DLD1 (cell line): ENCODE data around the gene HCRT.
"Not testable (repeated sequence)": the region's sequence is repeated elsewhere in the genome, so short reads cannot be mapped to it uniquely, and the experiment has no call there.

Source experiments
- in situ Hi-C: cut with HindIII; loops from 2 replicates; pipeline ENCODE4 v1.10.0; 2017; ENCODE audit warnings: low sequenced_read_pairs

HCRT gene

DNA sequence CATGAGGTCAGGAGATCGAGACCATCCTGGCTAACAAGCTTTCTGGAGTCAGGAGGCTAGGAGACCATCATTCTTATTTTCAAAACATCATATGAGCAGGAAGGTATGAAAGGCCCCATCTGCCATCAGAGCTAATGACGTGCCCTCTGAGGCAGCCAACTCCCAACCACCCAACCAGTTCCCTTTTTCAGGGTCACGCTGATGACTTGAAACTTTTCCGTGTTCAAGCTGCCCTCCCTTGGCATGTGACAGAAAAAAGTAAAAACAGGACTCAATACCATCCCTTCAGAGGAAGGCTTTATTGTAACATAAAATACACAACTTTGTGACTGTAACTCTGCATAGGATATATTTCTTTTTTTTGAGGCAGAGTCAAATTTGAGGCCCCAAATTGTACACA lies 13.6 kb upstream of the HCRT start:
- in situ Hi-C loops = no loop called here

DNA sequence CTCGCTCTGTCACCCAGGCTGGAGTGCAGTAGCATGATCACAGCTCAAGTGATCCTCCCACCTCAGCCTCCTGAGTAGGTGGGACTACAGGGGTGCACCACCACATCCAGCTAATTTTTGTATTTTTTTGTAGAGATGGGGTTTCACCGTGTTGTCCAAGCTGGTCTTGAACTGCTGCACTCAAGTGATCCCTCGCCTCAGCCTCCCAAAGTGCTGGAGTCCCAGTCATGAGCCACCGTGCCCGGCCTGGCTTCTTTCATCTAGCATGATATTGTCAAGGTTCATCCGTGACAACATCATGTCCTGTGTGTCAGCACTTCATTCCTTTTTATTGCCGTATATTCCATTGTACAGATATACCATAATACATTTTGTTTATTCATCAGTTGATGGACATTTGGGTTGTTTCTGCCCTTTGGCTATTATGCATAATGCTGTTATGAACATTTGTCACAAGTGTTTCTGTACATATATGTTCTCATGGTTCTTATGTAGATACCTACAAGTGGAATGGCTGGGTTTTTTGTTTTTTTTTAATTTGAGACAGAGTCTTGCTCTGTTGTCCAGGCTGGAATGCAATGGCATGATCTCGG lies 12.4 kb upstream of the HCRT start:
- in situ Hi-C loops = no loop called here

DNA sequence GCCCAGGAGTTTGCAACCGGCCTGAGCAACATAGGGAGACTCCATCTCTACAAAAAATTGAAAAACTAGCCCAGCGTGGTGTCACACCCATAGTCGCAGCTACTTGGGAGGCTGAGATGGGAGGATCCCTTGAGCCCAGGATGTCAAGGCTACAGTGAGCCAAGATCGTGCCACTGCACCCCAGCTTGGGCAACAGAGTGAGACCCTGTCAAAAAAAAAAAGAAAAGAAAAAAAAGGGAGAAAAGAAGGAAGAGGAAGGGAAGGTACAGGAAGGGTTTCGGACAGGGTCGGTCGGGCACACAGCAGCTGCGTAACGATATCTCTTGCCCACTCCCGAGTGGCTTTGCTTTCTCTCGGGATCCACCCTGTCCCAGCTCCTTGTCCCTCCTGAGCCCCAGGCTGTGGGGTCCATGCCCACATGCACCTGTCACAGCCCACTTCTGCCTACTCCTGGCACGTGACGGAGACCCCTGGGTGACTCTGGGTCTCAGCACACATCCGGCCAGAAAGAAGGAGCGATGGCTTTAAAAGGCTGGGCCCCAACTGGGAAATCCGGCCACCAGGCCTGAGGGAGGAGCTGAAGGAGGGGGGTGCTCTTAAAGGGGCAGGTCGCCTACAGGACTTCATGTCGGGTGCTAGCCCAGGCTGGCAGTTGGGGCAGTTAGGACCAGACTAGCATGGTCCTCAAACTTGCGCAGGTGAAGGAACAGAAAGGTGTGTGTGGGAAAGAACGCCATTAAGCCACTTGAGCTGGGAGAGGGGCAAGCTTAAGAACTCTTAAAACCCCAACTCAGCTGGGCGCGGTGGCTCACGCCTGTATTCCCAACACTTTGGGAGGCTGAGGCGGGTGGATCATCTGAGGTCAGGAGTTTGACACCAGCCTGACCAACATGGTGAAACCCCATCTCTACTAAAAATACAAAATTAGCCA lies 9.0 kb upstream of the HCRT start, which contains the start of gene GHDC:
Gene GHDC (minus strand): TSS at position 526 of the 931 bp plus-strand sequence. CDS start 913 bp downstream, outside the sequence.
- in situ Hi-C loops = no loop called here

DNA sequence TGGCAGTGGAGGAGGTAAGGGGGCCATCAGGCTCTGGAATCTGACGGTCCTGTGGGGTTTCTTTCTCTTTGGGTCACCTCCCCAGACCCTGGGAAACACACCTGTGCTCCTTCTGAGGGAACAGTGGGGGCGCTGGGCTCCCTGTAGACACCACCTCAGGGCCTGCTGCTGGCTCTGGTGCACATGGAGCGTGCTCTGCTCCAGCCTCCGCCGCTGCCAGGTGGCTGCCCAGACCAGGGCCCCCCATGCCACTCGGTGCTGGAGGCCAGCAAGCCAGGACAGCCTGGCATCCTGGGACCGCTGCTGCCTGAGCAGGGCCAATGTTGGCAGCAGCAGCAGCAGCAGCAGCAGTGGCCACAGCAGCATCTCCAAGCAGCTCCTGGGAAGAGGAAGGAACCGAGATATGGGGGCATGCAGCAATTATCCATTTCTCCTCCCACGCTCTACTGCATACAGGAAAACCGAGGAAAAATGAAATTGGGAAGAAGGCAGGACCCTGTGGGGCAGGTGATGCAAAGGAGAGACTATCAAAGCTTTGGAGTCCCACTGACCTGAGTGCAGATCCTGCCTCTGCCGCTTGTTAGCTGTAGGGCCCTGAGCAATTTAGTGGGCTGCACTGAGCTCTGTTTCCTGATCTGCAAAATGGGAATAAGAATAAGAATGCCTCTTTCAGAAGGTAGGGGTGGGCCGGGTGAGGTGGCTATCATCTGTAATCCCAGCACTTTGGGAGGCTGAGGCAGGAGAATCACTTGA lies 8.1 kb upstream of the HCRT start:
- in situ Hi-C loops = no loop called here

DNA sequence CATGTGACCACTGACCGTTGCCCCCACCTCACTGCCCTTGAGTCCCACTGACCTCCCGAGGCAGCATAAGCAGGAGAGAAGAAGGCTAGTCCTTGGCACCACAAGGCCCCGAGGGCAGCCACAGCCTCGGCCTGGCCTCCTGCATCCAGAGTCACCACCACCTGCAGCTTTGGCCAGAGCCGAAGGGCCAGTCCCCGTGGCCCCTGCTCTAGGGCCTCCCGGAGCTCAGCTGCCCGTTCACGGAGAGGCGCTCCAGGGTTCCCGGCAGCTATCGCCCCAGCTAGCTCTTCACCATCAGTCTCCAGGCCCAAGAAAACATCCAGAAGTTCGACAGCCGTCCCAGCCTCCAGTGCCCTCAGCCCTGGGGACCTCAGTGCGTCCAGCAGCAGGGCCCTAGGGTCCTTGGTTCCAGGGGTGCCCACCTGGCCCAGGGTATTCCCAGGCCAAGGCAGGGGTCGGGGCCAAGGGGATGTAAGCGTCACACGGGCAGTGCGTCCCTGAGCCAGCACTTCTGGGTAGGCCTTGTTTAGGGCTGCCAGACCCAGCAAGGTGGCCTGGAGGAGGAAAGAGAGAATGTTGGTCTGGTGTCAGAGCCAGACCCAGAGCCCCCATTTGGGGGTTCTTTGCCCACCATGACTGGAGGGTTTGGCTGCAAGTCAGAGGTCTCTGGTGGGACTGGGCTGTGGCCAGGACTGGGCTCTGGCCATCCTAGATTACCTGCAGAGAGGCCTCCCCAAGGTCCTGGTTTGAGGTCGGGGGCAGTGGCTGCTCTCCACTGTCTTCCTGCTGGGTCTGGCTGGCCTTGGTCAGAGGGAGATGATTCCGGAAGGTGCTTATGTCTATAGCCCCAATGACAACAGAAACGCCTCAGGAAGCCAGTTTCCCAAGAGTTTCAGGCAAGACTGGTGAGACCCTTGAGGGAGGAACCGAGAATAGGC lies 7.2 kb upstream of the HCRT start:
- in situ Hi-C loops = no loop called here

DNA sequence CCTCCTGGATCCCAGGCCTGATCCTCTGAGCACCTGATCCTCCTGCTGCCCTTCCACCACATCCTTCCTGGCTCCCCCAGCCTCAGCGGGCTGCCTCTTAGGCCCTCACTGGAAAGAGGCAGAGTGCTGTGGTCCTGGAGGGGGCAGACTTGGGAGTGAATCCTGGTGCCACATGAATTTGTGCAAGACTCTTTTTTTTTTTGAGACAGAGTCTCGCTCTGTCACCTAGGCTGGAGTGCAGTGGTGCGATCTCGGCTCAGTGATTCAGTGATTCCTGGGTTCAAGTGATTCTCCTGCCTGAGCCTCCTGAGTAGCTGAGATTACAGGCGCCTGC lies 6.0 kb upstream of the HCRT start:
- in situ Hi-C loops = no loop called here

DNA sequence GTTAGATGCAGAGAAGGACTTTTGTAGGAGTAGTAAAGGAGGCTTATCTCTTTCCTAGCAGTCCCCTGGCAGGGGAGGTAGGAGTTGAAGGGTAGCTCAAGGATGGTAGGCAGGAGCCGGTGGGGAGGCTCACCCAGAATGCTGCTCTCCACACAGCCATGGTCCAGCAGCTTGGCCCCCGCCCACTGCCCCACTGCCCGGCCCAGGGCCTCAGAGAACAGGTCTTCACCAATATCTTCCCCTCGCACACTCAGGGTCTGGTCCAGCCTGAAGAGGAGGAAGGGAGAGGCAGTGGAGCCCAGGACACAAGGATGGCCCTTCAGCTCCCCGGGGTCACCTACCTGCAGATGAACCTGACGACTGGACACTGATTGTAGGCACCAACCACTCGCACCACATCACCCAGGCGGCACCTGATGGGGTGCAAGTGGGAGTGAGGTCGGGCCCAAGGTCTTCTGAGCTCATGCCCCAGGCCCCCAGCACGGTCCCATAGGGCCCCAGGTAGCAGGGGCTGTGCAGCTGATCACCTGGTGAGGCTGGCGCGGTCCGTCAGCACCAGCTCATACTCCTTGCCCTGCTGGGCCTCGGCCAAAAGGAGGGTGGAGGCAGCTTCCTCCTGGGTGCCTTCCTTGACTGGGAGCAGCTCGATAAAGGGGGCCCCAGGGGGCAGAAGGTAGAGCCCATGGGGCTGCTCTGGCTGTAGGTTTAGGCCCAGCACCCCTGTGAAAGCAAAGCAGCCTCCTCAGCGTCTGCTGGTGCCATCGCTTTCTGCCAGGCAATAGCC lies 5.4 kb upstream of the HCRT start:
- in situ Hi-C loops = no loop called here

DNA sequence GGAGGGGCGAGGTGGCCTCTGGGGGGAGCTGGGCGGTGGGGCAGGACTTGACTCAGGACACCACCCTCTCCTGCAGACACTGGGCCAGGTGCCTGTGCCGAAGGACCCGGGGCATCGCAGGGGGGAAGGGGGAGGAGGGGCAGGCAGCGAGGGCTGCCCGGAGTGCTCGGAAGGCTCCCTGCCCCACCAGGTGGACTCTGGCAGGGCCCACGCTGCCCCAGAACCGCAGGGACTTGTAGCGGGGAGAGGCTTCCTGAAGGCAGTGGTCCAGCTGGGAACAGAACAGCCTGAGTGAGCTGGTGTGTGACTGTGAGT lies 4.4 kb upstream of the HCRT start:
- in situ Hi-C loops = no loop called here

DNA sequence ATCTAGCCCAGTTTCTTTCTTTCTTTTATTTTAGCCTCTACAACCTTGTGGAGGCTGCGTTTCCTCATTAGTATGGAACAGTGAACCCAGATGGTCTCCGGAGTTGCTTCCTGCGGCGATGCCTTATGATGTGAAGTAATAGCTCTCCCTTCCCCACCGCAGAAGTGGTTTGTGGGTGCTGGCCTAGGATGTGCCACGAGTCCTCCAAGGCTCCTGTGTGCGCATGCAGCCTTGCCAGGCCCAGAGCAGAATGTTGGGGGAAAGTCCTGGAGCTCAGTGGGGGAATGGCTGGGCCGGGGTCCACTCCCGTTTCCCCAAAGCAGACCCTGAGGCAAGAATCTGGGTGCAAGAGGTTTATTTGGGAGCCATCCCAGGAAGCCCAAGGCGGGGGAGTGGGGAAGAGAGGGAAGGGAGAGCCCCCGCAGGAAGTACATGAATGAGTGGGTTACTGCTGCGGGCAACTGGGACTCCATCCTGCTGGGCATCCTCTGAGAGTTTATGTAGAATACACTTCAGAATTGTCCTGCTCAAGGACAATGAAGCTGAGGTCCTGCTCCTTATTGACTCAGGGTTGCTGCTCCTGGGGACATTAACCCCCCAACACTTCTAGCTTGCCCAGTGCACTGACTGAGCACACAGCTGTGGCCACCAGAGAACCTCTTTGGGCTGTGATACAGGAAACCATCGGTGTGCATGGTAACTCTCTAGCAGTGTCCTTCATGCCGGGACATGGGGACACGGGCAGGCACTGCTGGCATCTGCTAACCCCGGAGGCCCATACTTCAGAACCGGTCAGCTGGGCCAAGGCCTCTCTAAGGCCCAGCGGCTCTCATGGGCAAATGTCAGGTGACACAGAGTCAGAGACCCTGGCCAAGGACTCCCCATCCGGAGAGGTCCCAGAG lies 3.7 kb upstream of the HCRT start:
- in situ Hi-C loops = no loop called here

DNA sequence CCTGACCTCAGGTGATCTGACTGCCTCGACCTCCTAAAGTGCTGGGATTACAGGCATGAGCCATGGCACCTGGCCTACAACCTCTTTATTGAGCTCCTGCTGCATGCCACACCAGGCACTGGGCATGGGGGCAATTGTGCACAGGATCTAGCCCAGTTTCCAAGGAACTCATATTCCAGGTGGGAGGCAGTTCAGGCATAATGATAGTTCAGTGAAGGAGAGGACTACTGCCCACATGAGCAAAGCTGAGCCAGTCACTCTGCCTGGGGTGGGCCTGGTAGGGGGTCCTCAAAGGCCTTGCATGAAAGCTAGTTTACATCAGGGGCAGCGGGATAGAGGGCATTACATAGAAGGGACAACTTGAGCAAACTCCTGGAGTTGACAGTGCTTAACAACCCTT lies 2.6 kb upstream of the HCRT start:
- in situ Hi-C loops = no loop called here

DNA sequence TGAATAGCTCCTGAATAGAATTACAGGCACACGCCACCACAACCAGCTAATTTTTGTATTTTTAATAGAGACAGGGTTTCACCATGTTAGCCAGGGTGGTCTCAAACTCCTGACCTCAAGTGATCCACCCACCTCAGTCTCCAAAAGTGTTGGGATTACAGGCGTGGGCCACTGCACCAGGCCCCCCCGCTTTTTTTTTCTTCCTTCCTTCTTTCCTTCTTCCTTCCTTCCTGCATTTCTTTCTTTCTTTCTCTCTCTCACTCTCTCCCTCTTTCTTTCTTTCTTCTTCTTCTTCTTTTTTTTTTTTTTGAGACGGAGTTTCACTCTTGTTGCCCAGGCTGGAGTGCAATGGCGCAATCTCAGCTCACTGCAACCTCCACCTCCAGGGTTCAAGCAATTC lies 939 bp upstream of the HCRT start:
- in situ Hi-C loops = not testable (repeated sequence)

DNA sequence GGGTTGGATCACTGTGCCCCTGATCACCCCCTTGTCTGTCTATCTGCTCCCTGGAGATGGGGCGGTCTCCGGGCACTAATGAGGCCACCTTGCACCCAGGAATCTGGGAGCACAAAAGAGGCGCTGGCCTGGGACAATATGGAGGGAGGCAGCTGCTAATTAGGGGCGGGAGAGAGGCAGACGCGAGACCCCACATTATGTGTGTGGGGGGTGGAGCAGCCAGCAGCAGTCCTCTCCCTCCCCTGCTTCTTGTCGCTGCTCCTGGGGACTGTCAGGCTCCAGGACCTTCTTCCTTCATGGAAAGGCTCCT lies 324 bp upstream of the HCRT start:
- in situ Hi-C loops = no loop called here

DNA sequence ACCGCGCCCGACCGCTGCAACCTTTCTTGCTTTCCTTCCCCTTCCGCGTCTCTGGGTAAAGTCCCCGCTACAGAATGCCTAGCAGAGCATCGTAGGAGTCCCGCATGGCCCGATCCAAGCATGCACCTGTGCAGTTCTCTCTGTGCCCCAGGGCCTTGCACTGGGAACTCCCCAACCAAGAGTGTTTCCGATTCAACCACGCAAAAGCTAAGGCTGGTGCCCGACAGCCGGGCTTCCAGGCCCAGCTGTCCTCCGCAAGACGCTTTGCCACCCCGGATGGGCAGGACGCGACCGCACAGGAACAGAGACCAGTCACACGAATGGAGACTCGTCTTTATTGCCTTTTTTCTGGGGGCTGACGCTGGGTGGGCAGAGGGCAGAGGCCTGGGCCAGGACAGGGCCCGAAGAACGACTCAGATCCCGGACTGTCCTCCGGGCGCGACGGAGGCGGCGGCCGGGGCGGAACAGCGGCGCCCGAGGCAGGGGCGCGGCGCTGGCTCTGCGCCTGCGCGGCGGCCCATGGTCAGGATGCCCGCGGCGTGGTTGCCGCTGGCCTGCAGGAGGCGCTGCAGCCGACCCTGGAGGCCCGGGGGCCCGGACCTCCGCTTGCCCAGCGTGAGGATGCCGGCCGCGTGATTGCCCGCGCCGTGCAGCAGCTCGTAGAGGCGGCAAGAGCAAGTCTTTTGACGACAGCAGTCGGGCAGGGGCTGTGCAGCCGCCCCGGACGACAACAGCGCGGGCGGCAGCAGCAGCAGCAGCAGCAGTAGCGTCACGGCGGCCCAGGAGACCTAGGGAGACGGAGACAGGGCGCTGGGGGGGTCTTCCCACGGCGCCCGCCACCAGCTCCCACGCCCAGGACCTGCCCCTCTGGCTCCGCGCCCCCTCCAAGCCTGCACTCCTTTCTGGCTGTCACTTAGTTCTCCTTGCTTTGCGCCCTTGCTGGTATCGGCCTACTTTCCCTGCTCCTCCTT lies 1.2 kb downstream of the HCRT start:
- in situ Hi-C loops = no loop called here

DNA sequence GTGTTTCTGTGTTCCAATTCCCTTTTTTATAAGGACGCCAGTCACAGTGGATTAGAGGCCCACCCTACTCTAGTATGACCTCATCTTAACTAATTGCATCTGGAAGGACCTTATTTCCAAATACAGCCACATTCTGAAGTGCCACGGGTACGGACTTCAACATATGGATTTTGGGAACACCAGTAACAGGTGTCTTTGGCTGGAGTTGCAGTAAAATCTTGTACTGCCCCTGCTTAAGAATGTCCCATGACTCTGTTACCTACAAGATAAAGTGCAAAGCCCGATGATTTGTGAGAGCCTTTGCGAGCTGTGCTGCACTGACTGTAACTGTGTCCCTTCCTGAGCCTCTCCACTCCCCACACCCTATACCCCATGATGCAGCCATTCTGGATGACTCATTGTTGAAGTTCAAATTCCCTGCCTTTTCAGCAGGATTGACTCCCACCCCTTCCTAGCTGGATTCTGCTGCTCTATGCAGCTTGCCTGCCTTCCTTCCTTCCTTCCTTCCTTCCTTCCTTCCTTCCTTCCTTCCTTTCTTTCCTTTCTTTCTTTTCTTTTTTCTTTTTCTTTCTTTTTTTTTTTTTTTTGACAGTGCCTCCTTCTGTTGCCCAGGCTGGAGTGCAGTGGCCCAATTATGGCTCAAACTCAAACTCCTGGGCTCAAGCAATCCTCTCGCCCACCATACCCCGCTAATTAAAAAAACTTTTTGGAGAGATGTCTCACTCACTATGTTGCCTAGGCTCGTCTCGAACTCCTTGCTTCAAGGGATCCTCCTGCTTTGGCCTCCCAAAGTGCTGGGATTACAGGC lies 2.1 kb downstream of the HCRT start:
- in situ Hi-C loops = no loop called here

DNA sequence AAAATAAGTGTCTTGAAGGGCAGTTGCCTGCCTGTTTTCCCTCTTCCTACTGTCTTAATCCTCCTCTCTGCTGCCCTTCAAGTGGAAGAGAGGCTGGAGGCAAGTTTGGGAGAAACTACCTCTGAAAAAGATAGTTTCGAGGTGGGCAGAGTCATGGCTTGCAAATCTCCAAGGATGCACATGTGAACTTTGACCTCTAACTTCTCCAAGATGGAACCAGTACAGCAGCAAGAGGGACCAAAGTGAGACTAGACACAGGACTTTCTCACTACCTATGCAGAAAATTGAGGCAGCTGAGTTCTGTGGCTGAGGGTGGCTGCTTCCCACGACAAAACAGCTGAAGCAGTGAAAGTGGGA lies 3.4 kb downstream of the HCRT start:
- in situ Hi-C loops = no loop called here

DNA sequence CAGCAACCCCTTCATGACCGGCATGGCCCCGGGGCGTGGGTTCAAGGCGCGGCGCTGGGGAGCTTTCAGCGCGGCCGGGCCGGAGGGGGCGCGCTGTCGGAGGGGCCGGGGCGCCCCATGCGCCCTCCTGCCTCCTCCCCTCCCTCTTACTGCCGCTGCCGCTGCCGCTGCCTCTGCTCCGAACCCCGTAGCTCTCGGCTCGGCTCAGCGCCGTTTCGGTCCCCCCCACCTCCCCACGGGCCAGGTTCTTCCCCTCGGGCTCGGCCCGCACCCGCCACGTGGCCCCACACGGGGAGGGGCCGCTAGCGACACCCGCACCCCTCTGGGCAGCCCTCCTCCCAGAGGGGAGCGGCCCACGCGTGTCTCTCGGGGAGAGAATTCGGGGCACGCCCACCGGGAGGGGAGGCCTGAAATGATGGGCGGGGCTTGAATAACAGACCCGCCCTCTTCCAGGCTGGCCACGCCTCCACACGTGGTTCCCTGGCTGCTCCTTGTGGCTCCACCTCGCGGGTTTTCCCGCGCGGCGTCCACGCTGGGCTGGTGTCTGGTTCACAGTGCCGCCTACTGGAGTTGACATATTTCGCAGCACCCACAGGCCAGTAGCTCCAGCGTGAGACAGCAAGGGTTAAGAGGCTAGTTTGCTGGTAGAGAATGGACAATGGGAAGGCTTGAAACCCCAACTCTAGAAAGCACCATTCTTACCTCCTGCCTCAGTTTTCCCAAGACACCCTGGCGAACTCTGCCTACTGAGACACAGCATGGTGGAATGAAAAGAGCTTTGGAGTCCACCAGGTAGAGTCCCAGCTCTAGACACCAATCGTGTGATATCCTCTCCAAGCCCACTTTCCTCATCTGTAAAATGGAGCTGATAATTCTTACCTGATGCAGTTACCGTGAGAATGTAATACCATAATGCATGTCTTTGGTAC lies 4.1 kb downstream of the HCRT start, which contains the start of gene KCNH4:
Gene KCNH4 (minus strand): TSS at position 221 of the 929 bp plus-strand sequence. CDS start 197 bp downstream, at position 24.
- in situ Hi-C loops = no loop called here
